HG03039 (cell line): Measurements from ENCODE around the gene CYLD.

Experiments
- ATAC-seq: cut with Tn5 transposase; IDR thresholded peaks from one replicate; pipeline ENCODE4 v1.9.1; 2021; ENCODE audit warnings: mild to moderate bottlenecking, moderate library complexity; ENCODE audit not compliant: unreplicated experiment

CYLD gene

GRCh38 chr16:50741781-50742575, at the start of gene CYLD:
Gene CYLD (plus strand): TSS chr16:50742086. CDS start chr16:50749699, 7,613 bp downstream.
- peak; percentile 89 for ATAC-seq

GRCh38 chr16:50692644-50692998, 49.3 kb upstream of the CYLD start:
- no peak for ATAC-seq

GRCh38 chr16:50692999-50693781, 48.7 kb upstream of the CYLD start, which contains the start of gene NOD2:
Gene NOD2 (plus strand): TSS chr16:50693606. CDS start chr16:50699496, 5,890 bp downstream.
- ATAC-seq, result no peak

GRCh38 chr16:50694206-50694605, 47.7 kb upstream of the CYLD start:
- ATAC-seq, result no peak

GRCh38 chr16:50695017-50696000, 46.6 kb upstream of the CYLD start:
- no peak for ATAC-seq

GRCh38 chr16:50696126-50696525, 45.8 kb upstream of the CYLD start:
- ATAC-seq, result no peak

- ATAC-seq, result no peak
Measured at GRCh38 chr16:50696575-50697420, 45.1 kb upstream of the CYLD start.

GRCh38 chr16:50697421-50697715, 44.5 kb upstream of the CYLD start:
- no peak for ATAC-seq

GRCh38 chr16:50697881-50698767, 43.8 kb upstream of the CYLD start:
- ATAC-seq, result peak; percentile 48

- ATAC-seq, result no peak
Measured at GRCh38 chr16:50699326-50700159, 42.3 kb upstream of the CYLD start.

GRCh38 chr16:50702725-50703124, 39.2 kb upstream of the CYLD start:
- ATAC-seq, result no peak

- ATAC-seq, result no peak
Measured at GRCh38 chr16:50704245-50704644, 37.6 kb upstream of the CYLD start.

GRCh38 chr16:50705436-50706110, 36.3 kb upstream of the CYLD start:
- no peak for ATAC-seq

- ATAC-seq, result no peak
Measured at GRCh38 chr16:50706250-50706649, 35.6 kb upstream of the CYLD start.

GRCh38 chr16:50708373-50709060, 33.4 kb upstream of the CYLD start:
- no peak for ATAC-seq

- ATAC-seq, result no peak
Measured at GRCh38 chr16:50709061-50709684, 32.7 kb upstream of the CYLD start.

- ATAC-seq, result no peak
Measured at GRCh38 chr16:50709980-50710379, 31.9 kb upstream of the CYLD start.
